ENCODE data around the gene SAMD4A. TPM values are rescaled to one million over a fixed set of nuclear protein-coding genes. Genes with fewer than 3 reads are reported as not detected.

SAMD4A gene
- total RNA-seq, 1 experiment from 2014 or later = 77.2 TPM

- Histone ChIP-seq H3K9ac (ENCODE audit: low read length) (no peak overlapping the region), H3K4me3 (ENCODE audit: low read length) (no peak overlapping the region), H3K27ac (ENCODE audit: low read length) (no peak overlapping the region), H3K27me3 (ENCODE audit: low read length) (no peaks in the 10 kb centered on the region), H4K20me1 (ENCODE audit: insufficient read depth, low read depth, low read length) (no peaks in the 10 kb centered on the region), H3K9me3 (ENCODE audit: low read length) (no peaks in the 10 kb centered on the region), H2AFZ (ENCODE audit: low read length) (no peak overlapping the region), H3K4me2 (ENCODE audit: low read depth, low read length, poor library complexity, severe bottlenecking) (no peak overlapping the region), H3K79me2 (ENCODE audit: low read length) (no peaks in the 10 kb centered on the region), H3K36me3 (ENCODE audit: insufficient read depth, low read length) (peaks cover 67% of the 10 kb centered on the region), H3K4me1 (ENCODE audit: low read length) (no peaks in the 10 kb centered on the region), H3K9me2 (replicated peaks; ENCODE audit: insufficient read depth, low read length) (no peaks in the 10 kb centered on the region)
- DNase-seq = no peak
Observed at GRCh38 chr14:54760866-54761575, 194.1 kb downstream of the SAMD4A start.

GRCh38 chr14:54761835-54762234 lies 194.9 kb downstream of the SAMD4A start:
- Histone ChIP-seq H3K4me3 (ENCODE audit: low read length) (no peak overlapping the region), H2AFZ (ENCODE audit: low read length) (no peak overlapping the region), H3K79me2 (ENCODE audit: low read length) (no peaks in the 10 kb centered on the region)

GRCh38 chr14:54762296-54762695 lies 195.4 kb downstream of the SAMD4A start:
- H3K4me1 ChIP-seq (ENCODE audit: low read length) = no peaks in the 10 kb centered on the region; the same call in 1 of the 2 replicates
- H3K9me3 ChIP-seq (ENCODE audit: low read length) = no peaks in the 10 kb centered on the region
- H3K9me2 ChIP-seq (replicated peaks; ENCODE audit: insufficient read depth, low read length) = no peaks in the 10 kb centered on the region
- no peaks in the 10 kb centered on the region for H3K79me2 ChIP-seq (ENCODE audit: low read length)
- H3K9ac ChIP-seq (ENCODE audit: low read length) = no peak overlapping the region
- peaks cover 69% of the 10 kb centered on the region for H3K36me3 ChIP-seq (ENCODE audit: insufficient read depth, low read length)
- DNase-seq = no peak
- no peaks in the 10 kb centered on the region for H4K20me1 ChIP-seq (ENCODE audit: insufficient read depth, low read depth, low read length)
- H2AFZ ChIP-seq (ENCODE audit: low read length) = no peak overlapping the region
- H3K4me2 ChIP-seq (ENCODE audit: low read depth, low read length, poor library complexity, severe bottlenecking) = no peak overlapping the region
- no peak overlapping the region for H3K27ac ChIP-seq (ENCODE audit: low read length)
- no peaks in the 10 kb centered on the region for H3K27me3 ChIP-seq (ENCODE audit: low read length)
- no peak overlapping the region for H3K4me3 ChIP-seq (ENCODE audit: low read length)

More at GRCh38 chr14:54761835-54762234, 194.9 kb downstream of the SAMD4A start:
- H3K27me3 ChIP-seq (ENCODE audit: low read length) = no peaks in the 10 kb centered on the region
- no peaks in the 10 kb centered on the region for H4K20me1 ChIP-seq (ENCODE audit: insufficient read depth, low read depth, low read length)
- H3K36me3 ChIP-seq (ENCODE audit: insufficient read depth, low read length) = peaks cover 66% of the 10 kb centered on the region
- H3K4me2 ChIP-seq (ENCODE audit: low read depth, low read length, poor library complexity, severe bottlenecking) = no peak overlapping the region
- no peak overlapping the region for H3K9ac ChIP-seq (ENCODE audit: low read length)
- no peaks in the 10 kb centered on the region for H3K9me3 ChIP-seq (ENCODE audit: low read length)
- H3K9me2 ChIP-seq (replicated peaks; ENCODE audit: insufficient read depth, low read length) = no peaks in the 10 kb centered on the region
- no peak for DNase-seq
- no peaks in the 10 kb centered on the region for H3K4me1 ChIP-seq (ENCODE audit: low read length)
- no peak overlapping the region for H3K27ac ChIP-seq (ENCODE audit: low read length)

GRCh38 chr14:54763761-54764160 lies 196.8 kb downstream of the SAMD4A start:
- no peak overlapping the region for H3K9ac ChIP-seq (ENCODE audit: low read length)
- no peak for DNase-seq
- H3K79me2 ChIP-seq (ENCODE audit: low read length) = 0 out of 2 replicates have a peak, but pooled peaks cover 2% of the 10 kb centered on the region
- H3K27me3 ChIP-seq (ENCODE audit: low read length) = no peaks in the 10 kb centered on the region
- H2AFZ ChIP-seq (ENCODE audit: low read length) = no peak overlapping the region
- H3K4me1 ChIP-seq (ENCODE audit: low read length) = peaks cover 9% of the 10 kb centered on the region
- no peaks in the 10 kb centered on the region for H3K9me3 ChIP-seq (ENCODE audit: low read length)
- H3K9me2 ChIP-seq (replicated peaks; ENCODE audit: insufficient read depth, low read length) = no peaks in the 10 kb centered on the region
- H3K27ac ChIP-seq (ENCODE audit: low read length) = no peak overlapping the region
- no peaks in the 10 kb centered on the region for H4K20me1 ChIP-seq (ENCODE audit: insufficient read depth, low read depth, low read length)
- H3K4me3 ChIP-seq (ENCODE audit: low read length) = no peak overlapping the region
- peaks cover 70% of the 10 kb centered on the region for H3K36me3 ChIP-seq (ENCODE audit: insufficient read depth, low read length)
- no peak overlapping the region for H3K4me2 ChIP-seq (ENCODE audit: low read depth, low read length, poor library complexity, severe bottlenecking)

GRCh38 chr14:54766276-54767138 lies 199.6 kb downstream of the SAMD4A start:
- Histone ChIP-seq H3K9ac (ENCODE audit: low read length) (no peak overlapping the region), H3K4me3 (ENCODE audit: low read length) (no peak overlapping the region), H3K27me3 (ENCODE audit: low read length) (no peaks in the 10 kb centered on the region), H4K20me1 (ENCODE audit: insufficient read depth, low read depth, low read length) (no peaks in the 10 kb centered on the region), H3K4me2 (ENCODE audit: low read depth, low read length, poor library complexity, severe bottlenecking) (no peak overlapping the region), H3K9me3 (ENCODE audit: low read length) (no peaks in the 10 kb centered on the region), H3K9me2 (replicated peaks; ENCODE audit: insufficient read depth, low read length) (no peaks in the 10 kb centered on the region), H3K4me1 (ENCODE audit: low read length) (peaks cover 36% of the 10 kb centered on the region), H3K27ac (ENCODE audit: low read length) (no peak overlapping the region), H3K79me2 (ENCODE audit: low read length) (peaks cover 7% of the 10 kb centered on the region; the same call in 1 of the 2 replicates), H2AFZ (ENCODE audit: low read length) (no peak overlapping the region), H3K36me3 (ENCODE audit: insufficient read depth, low read length) (peaks cover 79% of the 10 kb centered on the region)
- no peak for DNase-seq

GRCh38 chr14:54767139-54767431 lies 200.2 kb downstream of the SAMD4A start:
- no peak overlapping the region for H3K9ac ChIP-seq (ENCODE audit: low read length)

GRCh38 chr14:54767450-54767849 lies 200.5 kb downstream of the SAMD4A start:
- H2AFZ ChIP-seq (ENCODE audit: low read length) = no peak overlapping the region
- DNase-seq = no peak
- H4K20me1 ChIP-seq (ENCODE audit: insufficient read depth, low read depth, low read length) = no peaks in the 10 kb centered on the region
- H3K4me2 ChIP-seq (ENCODE audit: low read depth, low read length, poor library complexity, severe bottlenecking) = no peak overlapping the region
- no peaks in the 10 kb centered on the region for H3K9me2 ChIP-seq (replicated peaks; ENCODE audit: insufficient read depth, low read length)
- H3K79me2 ChIP-seq (ENCODE audit: low read length) = peaks cover 7% of the 10 kb centered on the region; the same call in 1 of the 2 replicates
- peaks cover 46% of the 10 kb centered on the region for H3K4me1 ChIP-seq (ENCODE audit: low read length)
- no peak overlapping the region for H3K4me3 ChIP-seq (ENCODE audit: low read length)
- H3K36me3 ChIP-seq (ENCODE audit: insufficient read depth, low read length) = peaks cover 79% of the 10 kb centered on the region
- H3K9me3 ChIP-seq (ENCODE audit: low read length) = no peaks in the 10 kb centered on the region
- H3K9ac ChIP-seq (ENCODE audit: low read length) = no peak overlapping the region
- no peak overlapping the region for H3K27ac ChIP-seq (ENCODE audit: low read length)
- H3K27me3 ChIP-seq (ENCODE audit: low read length) = no peaks in the 10 kb centered on the region

More at GRCh38 chr14:54767139-54767431, 200.2 kb downstream of the SAMD4A start:
- Histone ChIP-seq H3K4me1 (ENCODE audit: low read length) (peaks cover 42% of the 10 kb centered on the region), H3K4me3 (ENCODE audit: low read length) (no peak overlapping the region), H4K20me1 (ENCODE audit: insufficient read depth, low read depth, low read length) (no peaks in the 10 kb centered on the region), H3K4me2 (ENCODE audit: low read depth, low read length, poor library complexity, severe bottlenecking) (no peak overlapping the region), H3K9me2 (replicated peaks; ENCODE audit: insufficient read depth, low read length) (no peaks in the 10 kb centered on the region), H2AFZ (ENCODE audit: low read length) (no peak overlapping the region), H3K27ac (ENCODE audit: low read length) (no peak overlapping the region), H3K36me3 (ENCODE audit: insufficient read depth, low read length) (peaks cover 80% of the 10 kb centered on the region), H3K9me3 (ENCODE audit: low read length) (no peaks in the 10 kb centered on the region), H3K27me3 (ENCODE audit: low read length) (no peaks in the 10 kb centered on the region), H3K79me2 (ENCODE audit: low read length) (peaks cover 7% of the 10 kb centered on the region; the same call in 1 of the 2 replicates)
- no peak for DNase-seq

- Histone ChIP-seq H4K20me1 (ENCODE audit: insufficient read depth, low read depth, low read length) (no peaks in the 10 kb centered on the region), H3K9ac (ENCODE audit: low read length) (peak overlapping the region; percentile 4; the same call in 1 of the 2 replicates), H3K9me2 (replicated peaks; ENCODE audit: insufficient read depth, low read length) (no peaks in the 10 kb centered on the region), H3K79me2 (ENCODE audit: low read length) (peaks cover 7% of the 10 kb centered on the region; the same call in 1 of the 2 replicates), H3K27me3 (ENCODE audit: low read length) (no peaks in the 10 kb centered on the region), H3K4me2 (ENCODE audit: low read depth, low read length, poor library complexity, severe bottlenecking) (no peak overlapping the region), H3K27ac (ENCODE audit: low read length) (peak overlapping the region; percentile 31; the same call in 1 of the 2 replicates), H3K36me3 (ENCODE audit: insufficient read depth, low read length) (peaks cover 79% of the 10 kb centered on the region), H3K4me3 (ENCODE audit: low read length) (no peak overlapping the region), H2AFZ (ENCODE audit: low read length) (no peak overlapping the region), H3K4me1 (ENCODE audit: low read length) (peaks cover 57% of the 10 kb centered on the region), H3K9me3 (ENCODE audit: low read length) (no peaks in the 10 kb centered on the region)
- no peak for DNase-seq
Observed at GRCh38 chr14:54768501-54769129, 201.7 kb downstream of the SAMD4A start.

Measured in Karpas-422 (cell line).